OCI-LY1 (cell line): Measurements from ENCODE around the gene SPRN.

ENCODE experiments used
- H2AFZ ChIP-seq: fragments of 200-600 bp; sonication (generic), shearing (Covaris generic); 2 replicates; pipeline ENCODE4 v1.6.0; 2014; ENCODE audit warnings: antibody characterized with exemption, mild to moderate bottlenecking, low read length
- H3F3A ChIP-seq: fragments of 200-600 bp; sonication (generic), shearing (Covaris generic); 2 replicates; pipeline ENCODE4 v1.6.0; 2014; ENCODE audit warnings: mild to moderate bottlenecking, antibody characterized with exemption, low read length, moderate library complexity; ENCODE audit not compliant: insufficient read depth
- H3K27ac ChIP-seq: fragments of 200-600 bp; sonication (generic); 2 replicates; pipeline ENCODE4 v1.5.1; 2014; ENCODE audit warnings: low read length, mixed run types, mild to moderate bottlenecking, low read depth; ENCODE audit not compliant: poor library complexity, severe bottlenecking
- H3K27me3 ChIP-seq: fragments of 200-600 bp; sonication (generic); 2 replicates; pipeline ENCODE4 v1.6.0; 2014; ENCODE audit warnings: antibody characterized with exemption, mild to moderate bottlenecking, low read length, moderate library complexity; ENCODE audit not compliant: insufficient read depth
- H3K36me3 ChIP-seq: fragments of 200-600 bp; sonication (generic); 2 replicates; pipeline ENCODE4 v1.6.1; 2014; ENCODE audit warnings: mild to moderate bottlenecking, antibody characterized with exemption, low read length, moderate library complexity, mixed read lengths; ENCODE audit not compliant: insufficient read depth
- H3K4me1 ChIP-seq: fragments of 200-600 bp; sonication (generic); 2 replicates; pipeline ENCODE4 v1.5.1; 2014; ENCODE audit warnings: mild to moderate bottlenecking, low read length, moderate library complexity; ENCODE audit not compliant: insufficient read depth, severe bottlenecking
- H3K4me2 ChIP-seq: fragments of 200-600 bp; sonication (generic), shearing (Covaris generic); 2 replicates; pipeline ENCODE4 v1.6.1; 2014; ENCODE audit warnings: low read length
- H3K4me3 ChIP-seq: fragments of 200-600 bp; sonication (generic); 2 replicates; pipeline ENCODE4 v1.5.1; 2014; ENCODE audit warnings: low read length, low read depth, mild to moderate bottlenecking, mixed read lengths; ENCODE audit not compliant: poor library complexity, severe bottlenecking
- H3K79me2 ChIP-seq: fragments of 200-600 bp; shearing (Covaris generic); 2 replicates; pipeline ENCODE4 v1.6.1; 2016; ENCODE audit warnings: mixed run types, low read length, mixed read lengths; ENCODE audit not compliant: insufficient read depth
- H3K9ac ChIP-seq: fragments of 200-600 bp; sonication (generic), shearing (Covaris generic); 2 replicates; pipeline ENCODE4 v1.6.1; 2014; ENCODE audit warnings: mild to moderate bottlenecking, low read length, mixed read lengths
- H3K9me2 ChIP-seq: fragments of 200-600 bp; sonication (generic), shearing (Covaris generic); 2 replicates; pipeline ENCODE4 v1.6.1; 2014; ENCODE audit warnings: low read depth, mild to moderate bottlenecking, low read length, mixed read lengths
- H3K9me3 ChIP-seq: fragments of 200-600 bp; shearing (Covaris generic); 2 replicates; pipeline ENCODE4 v1.6.1; 2014; ENCODE audit warnings: low read length, mixed read lengths
- H4K20me1 ChIP-seq: fragments of 200-600 bp; sonication (generic), shearing (Covaris generic); 2 replicates; pipeline ENCODE4 v1.6.0; 2016; ENCODE audit warnings: mild to moderate bottlenecking, low read length; ENCODE audit not compliant: insufficient read depth
- CTCF ChIP-seq: fragments of 200-600 bp; sonication (generic), shearing (Covaris generic); IDR thresholded peaks from 2 replicates; pipeline ENCODE4 v1.5.1; 2017; ENCODE audit warnings: mild to moderate bottlenecking, antibody characterized with exemption, low read length, moderate library complexity, mixed read lengths
- EZH2 ChIP-seq: fragments of 200-600 bp; sonication (generic), shearing (Covaris generic); IDR thresholded peaks from 2 replicates; pipeline ENCODE4 v1.8.0; 2017; ENCODE audit warnings: borderline replicate concordance, mixed run types, mild to moderate bottlenecking, antibody characterized with exemption, low read length, moderate library complexity, mixed read lengths

SPRN gene

GRCh38 chr10:133456041-133456951 lies 31.9 kb upstream of the SPRN start:
- Histone ChIP-seq H3K9me2 (no peaks in the 10 kb centered on the region), H3K27ac (no peak overlapping the region), H2AFZ (no peak overlapping the region), H3K79me2 (no peaks in the 10 kb centered on the region), H3K27me3 (no peaks in the 10 kb centered on the region), H3K4me1 (peaks cover 4% of the 10 kb centered on the region), H3F3A (no peaks in the 10 kb centered on the region), H3K4me2 (no peak overlapping the region), H3K4me3 (no peak overlapping the region), H4K20me1 (no peaks in the 10 kb centered on the region), H3K9ac (no peak overlapping the region), H3K9me3 (no peaks in the 10 kb centered on the region), H3K36me3 (no peaks in the 10 kb centered on the region)
- no peak for TF ChIP-seq EZH2

GRCh38 chr10:133455611-133456031 lies 31.2 kb upstream of the SPRN start:
- H3K27me3 ChIP-seq, result no peaks in the 10 kb centered on the region
- H3K9ac ChIP-seq, result no peak overlapping the region
- no peak overlapping the region for H2AFZ ChIP-seq
- no peak overlapping the region for H3K4me2 ChIP-seq
- H3K79me2 ChIP-seq, result no peaks in the 10 kb centered on the region
- H3K36me3 ChIP-seq, result no peaks in the 10 kb centered on the region
- TF ChIP-seq CTCF, result no peak
- TF ChIP-seq EZH2, result no peak
- peaks cover 4% of the 10 kb centered on the region for H3K4me1 ChIP-seq
- H3K9me3 ChIP-seq, result no peaks in the 10 kb centered on the region
- peak overlapping the region; percentile 63 for H3K4me3 ChIP-seq
- no peaks in the 10 kb centered on the region for H3F3A ChIP-seq
- no peak overlapping the region for H3K27ac ChIP-seq
- H3K9me2 ChIP-seq, result no peaks in the 10 kb centered on the region
- no peaks in the 10 kb centered on the region for H4K20me1 ChIP-seq

- no peaks in the 10 kb centered on the region for H3K79me2 ChIP-seq
- no peaks in the 10 kb centered on the region for H3F3A ChIP-seq
- H3K36me3 ChIP-seq, result no peaks in the 10 kb centered on the region
- H3K9me3 ChIP-seq, result no peaks in the 10 kb centered on the region
- H2AFZ ChIP-seq, result no peak overlapping the region
- no peak overlapping the region; the same call in 1 of the 2 replicates for H3K9ac ChIP-seq
- peak overlapping the region; percentile 13; the same call in 1 of the 2 replicates for H3K4me2 ChIP-seq
- TF ChIP-seq EZH2, result no peak
- no peak for TF ChIP-seq CTCF
- H3K4me1 ChIP-seq, result peaks cover 4% of the 10 kb centered on the region
- H3K9me2 ChIP-seq, result no peaks in the 10 kb centered on the region
- peak overlapping the region; percentile 63 for H3K4me3 ChIP-seq
- H4K20me1 ChIP-seq, result no peaks in the 10 kb centered on the region
- H3K27ac ChIP-seq, result no peak overlapping the region
- H3K27me3 ChIP-seq, result no peaks in the 10 kb centered on the region
These were observed 30.8 kb upstream of the SPRN start for GRCh38 chr10:133455196-133455595.
